Stimulated activated CD8-positive, alpha-beta memory T cell treated with anti-CD3 and anti-CD28 coated beads, Interleukin-4, amount 100 ng/mL, for 4 hours (primary cell): ENCODE data around the gene TMEM175.

Experiments used
- DNase-seq, 2 donors: peaks; one replicate each; pipeline ENCODE4 v3.0.0-alpha.2; 2020; ENCODE audit warnings: low read depth in 2 of 2, low spot score in 1 of 2

Gene TMEM175

GRCh38 chr4:958314-958665 lies 26.0 kb downstream of the TMEM175 start:
- no peak for DNase-seq

- no peak for DNase-seq
These were observed 26.6 kb downstream of the TMEM175 start for GRCh38 chr4:958696-959337.

- DNase-seq = no peak
These were observed 27.3 kb downstream of the TMEM175 start for GRCh38 chr4:959338-960139.

- DNase-seq = no peak
These were observed 27.9 kb downstream of the TMEM175 start for GRCh38 chr4:960140-960635.

GRCh38 chr4:960636-961350 lies 28.5 kb downstream of the TMEM175 start:
- no peak for DNase-seq

GRCh38 chr4:961351-962230 lies 29.3 kb downstream of the TMEM175 start:
- DNase-seq = no peak

- no peak for DNase-seq
These were observed 30.3 kb downstream of the TMEM175 start for GRCh38 chr4:962231-963208.

GRCh38 chr4:963276-964225 lies 31.3 kb downstream of the TMEM175 start:
- DNase-seq = no peak

- DNase-seq = no peak
These were observed 32.2 kb downstream of the TMEM175 start for GRCh38 chr4:964346-965025.

GRCh38 chr4:965048-965765 lies 32.9 kb downstream of the TMEM175 start:
- no peak for DNase-seq

- no peak for DNase-seq
These were observed 33.5 kb downstream of the TMEM175 start for GRCh38 chr4:965766-966134.

GRCh38 chr4:966266-967112 lies 34.2 kb downstream of the TMEM175 start:
- no peak for DNase-seq

GRCh38 chr4:967113-968104 lies 35.1 kb downstream of the TMEM175 start:
- DNase-seq = no peak

GRCh38 chr4:968221-968620 lies 36.0 kb downstream of the TMEM175 start:
- DNase-seq = no peak

GRCh38 chr4:968621-969394 lies 36.5 kb downstream of the TMEM175 start:
- no peak for DNase-seq
